AG04450 (cell line): ENCODE results near the gene PSORS1C2. TPM values are rescaled to one million over a fixed set of nuclear protein-coding genes. Genes with fewer than 3 reads are reported as not detected.

Source experiments
- CTCF ChIA-PET: fragments of 300-600, 350-600 bp; formaldehyde crosslinking; extraction: SDS; loops from one replicate; lab custom pipeline; 2022; ENCODE audit warnings: antibody characterized with exemption, inconsistent platforms; lab: Charles Lee
- POLR2A ChIA-PET: fragments of 350-600 bp; formaldehyde crosslinking; extraction: SDS; loops from one replicate; lab custom pipeline; 2021; ENCODE audit warnings: antibody characterized with exemption, inconsistent platforms; lab: Yijun Ruan, JAX
- DNase-seq: peaks from one replicate; pipeline ENCODE4 v3.0.0-alpha.2; 2011; ENCODE audit warnings: low read depth, low spot score
- H3K27ac ChIP-seq: one replicate; pipeline ENCODE4 v1.5.1; 2012; ENCODE audit warnings: low read depth, low read length, control low read depth
- H3K27me3 ChIP-seq: one replicate; pipeline ENCODE4 v1.6.0; 2012; ENCODE audit warnings: low read length; ENCODE audit not compliant: control insufficient read depth, insufficient read depth
- H3K4me3 ChIP-seq: 2 replicates; pipeline ENCODE4 v1.5.1; 2011; ENCODE audit warnings: mild to moderate bottlenecking, low read depth, low read length, control low read depth
- H3K9me3 ChIP-seq: 2 replicates; pipeline ENCODE4 v1.5.1; 2012; ENCODE audit warnings: low read length; ENCODE audit not compliant: control insufficient read depth, insufficient read depth
- polyA plus RNA-seq: library from polyadenylated mRNA; depleted of rRNA; stranded (reverse); fragments of >200 nt; gene quantifications from 2 replicates; pipeline ENCODE4 v1.2.3, GENCODE V29; 2011
- TF ChIP-seq, protein P1 (sequence below): IDR thresholded peaks from 2 replicates; pipeline ENCODE4 v1.5.1; 2011; ENCODE audit warnings: low read depth, low read length, control low read depth, inconsistent platforms

Gene PSORS1C2
- polyA plus RNA-seq, 1 experiment = not detected

DNA sequence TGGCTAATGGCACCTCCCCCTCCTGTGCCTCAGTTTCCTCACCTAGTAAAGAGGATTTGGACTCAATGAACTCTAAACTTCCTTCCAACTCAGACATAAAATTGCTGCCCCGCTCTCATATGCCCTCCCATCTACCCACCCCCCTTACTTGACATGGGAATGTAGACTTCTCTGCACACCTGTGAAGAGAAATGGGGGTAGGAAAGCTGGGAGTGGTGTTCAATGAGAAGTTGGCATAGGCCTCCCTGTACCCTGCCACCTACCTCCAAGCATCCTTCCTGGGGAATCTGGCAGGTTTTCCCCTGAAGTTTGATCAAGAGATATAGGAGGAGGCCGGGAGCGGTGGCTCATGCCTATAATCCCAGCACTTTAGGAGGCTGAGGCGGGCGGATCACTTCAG lies 35.5 kb upstream of the PSORS1C2 start:
- ChIA-PET CTCF (no interaction called here), POLR2A (no interaction called here)
- no peak overlapping the region for H3K4me3 ChIP-seq
- H3K27me3 ChIP-seq = no peaks in the 10 kb centered on the region
- H3K27ac ChIP-seq = no peak overlapping the region
- no peaks in the 10 kb centered on the region for H3K9me3 ChIP-seq
- no peak for DNase-seq
- TF ChIP-seq, protein P1, sequence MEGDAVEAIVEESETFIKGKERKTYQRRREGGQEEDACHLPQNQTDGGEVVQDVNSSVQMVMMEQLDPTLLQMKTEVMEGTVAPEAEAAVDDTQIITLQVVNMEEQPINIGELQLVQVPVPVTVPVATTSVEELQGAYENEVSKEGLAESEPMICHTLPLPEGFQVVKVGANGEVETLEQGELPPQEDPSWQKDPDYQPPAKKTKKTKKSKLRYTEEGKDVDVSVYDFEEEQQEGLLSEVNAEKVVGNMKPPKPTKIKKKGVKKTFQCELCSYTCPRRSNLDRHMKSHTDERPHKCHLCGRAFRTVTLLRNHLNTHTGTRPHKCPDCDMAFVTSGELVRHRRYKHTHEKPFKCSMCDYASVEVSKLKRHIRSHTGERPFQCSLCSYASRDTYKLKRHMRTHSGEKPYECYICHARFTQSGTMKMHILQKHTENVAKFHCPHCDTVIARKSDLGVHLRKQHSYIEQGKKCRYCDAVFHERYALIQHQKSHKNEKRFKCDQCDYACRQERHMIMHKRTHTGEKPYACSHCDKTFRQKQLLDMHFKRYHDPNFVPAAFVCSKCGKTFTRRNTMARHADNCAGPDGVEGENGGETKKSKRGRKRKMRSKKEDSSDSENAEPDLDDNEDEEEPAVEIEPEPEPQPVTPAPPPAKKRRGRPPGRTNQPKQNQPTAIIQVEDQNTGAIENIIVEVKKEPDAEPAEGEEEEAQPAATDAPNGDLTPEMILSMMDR = no peak

DNA sequence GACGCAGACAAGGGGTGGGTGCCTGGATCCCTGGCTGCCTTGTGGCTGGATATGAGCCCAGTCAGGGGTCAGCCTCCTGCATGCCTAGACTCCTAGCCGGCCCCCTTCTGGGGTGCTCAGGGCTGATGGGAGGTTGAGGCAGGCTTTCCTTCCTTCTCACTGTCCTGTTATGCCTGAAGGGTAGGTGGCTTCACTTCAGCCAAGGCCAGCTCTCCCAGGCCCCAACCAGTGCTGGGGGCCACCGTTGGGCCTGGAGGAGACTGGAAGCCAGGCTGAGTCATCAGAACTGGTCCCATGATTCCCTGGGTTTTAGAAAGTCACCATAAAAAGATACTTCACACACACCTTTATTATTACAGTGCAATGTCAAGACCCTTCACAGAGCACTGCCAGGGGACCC lies 34.5 kb upstream of the PSORS1C2 start:
- TF ChIP-seq, protein P1 = no peak
- CTCF ChIA-PET = no interaction called here
- no peak for DNase-seq
- Histone ChIP-seq H3K9me3 (no peaks in the 10 kb centered on the region), H3K27me3 (no peaks in the 10 kb centered on the region), H3K4me3 (no peak overlapping the region), H3K27ac (no peak overlapping the region)
- POLR2A ChIA-PET = no interaction called here

DNA sequence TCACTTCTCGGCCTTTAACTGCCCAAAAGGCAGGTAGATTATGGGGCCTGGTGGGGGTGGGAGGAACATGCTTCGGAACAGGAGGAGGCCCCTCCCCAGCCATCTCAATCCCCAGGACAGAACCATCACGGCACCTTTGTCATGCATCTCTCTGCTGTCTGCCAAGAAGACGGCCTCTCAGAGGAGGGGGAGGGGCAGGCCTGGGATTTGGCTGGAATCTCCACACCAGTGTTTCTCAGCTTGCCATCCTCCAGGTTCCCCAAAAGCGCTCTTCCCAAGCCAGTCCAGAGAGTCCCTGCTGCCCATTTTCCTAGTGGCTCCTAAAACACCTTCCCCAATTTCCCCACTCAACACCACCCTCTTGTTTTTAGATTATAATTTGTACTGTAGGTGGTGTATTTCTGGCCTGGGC lies 34.1 kb upstream of the PSORS1C2 start:
- CTCF ChIA-PET = no interaction called here
- H3K27me3 ChIP-seq = no peaks in the 10 kb centered on the region
- POLR2A ChIA-PET = no interaction called here
- TF ChIP-seq, protein P1 = no peak
- no peaks in the 10 kb centered on the region for H3K9me3 ChIP-seq
- no peak overlapping the region for H3K27ac ChIP-seq
- DNase-seq = no peak
- no peak overlapping the region for H3K4me3 ChIP-seq

DNA sequence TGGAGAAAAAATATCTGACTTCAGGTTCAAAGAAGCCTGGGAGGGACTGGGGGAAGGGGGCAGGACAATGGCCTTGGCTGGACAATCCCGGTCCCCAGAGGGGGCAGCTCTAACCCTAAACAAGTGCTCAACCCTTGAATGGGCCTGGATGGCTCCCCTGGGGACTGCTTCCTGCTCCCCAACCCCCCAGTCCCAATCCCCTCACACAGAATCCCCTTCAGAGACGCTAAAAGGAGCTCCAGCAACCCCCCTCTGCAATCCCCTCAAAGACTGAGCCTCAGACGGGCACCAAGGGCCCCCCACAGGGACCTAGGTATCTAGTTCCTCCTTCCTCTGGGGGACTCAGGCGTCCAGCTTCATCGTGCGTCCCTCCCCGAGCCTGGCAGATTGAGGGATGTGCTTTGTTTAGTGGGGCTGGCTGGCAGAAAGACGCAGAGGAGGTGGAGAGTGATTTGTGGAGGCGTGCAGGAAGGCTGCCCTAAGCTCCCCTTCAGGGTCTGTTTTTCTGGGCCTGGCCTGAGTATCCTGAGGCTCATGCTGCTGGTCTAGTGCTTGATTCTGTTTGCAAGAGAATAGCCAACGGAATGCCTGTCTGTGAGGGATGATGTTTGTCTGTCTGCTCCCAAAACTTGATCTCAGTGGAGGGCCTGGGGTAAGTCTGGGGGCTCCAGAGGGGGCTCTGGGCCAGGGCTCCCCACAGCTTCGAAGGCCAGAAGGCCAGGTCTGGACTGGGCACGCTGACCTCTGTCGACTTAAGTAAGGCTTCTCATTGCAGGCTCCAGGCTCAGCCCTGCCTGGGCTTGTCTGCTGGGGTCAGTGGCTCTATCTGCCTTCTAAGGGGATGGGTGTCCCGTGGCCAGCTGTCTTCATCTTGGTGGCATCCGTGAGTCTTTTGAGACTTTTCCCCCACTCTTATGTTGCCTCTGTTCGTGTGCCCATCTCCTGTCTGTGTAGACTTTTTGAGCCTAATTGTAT lies 33.4 kb upstream of the PSORS1C2 start:
- ChIA-PET CTCF (interaction anchor here (1.1 kb wide), 1 partner anchor 43 kb away, joined by 3 read pairs; no protein-coding TSS in a partner anchor), POLR2A (no interaction called here)
- no peak for DNase-seq
- Histone ChIP-seq H3K27ac (no peak overlapping the region), H3K4me3 (no peak overlapping the region), H3K9me3 (no peaks in the 10 kb centered on the region), H3K27me3 (no peaks in the 10 kb centered on the region)
- TF ChIP-seq, protein P1 = no peak
